Measurements from ENCODE around the gene PCF11.
A peak's percentile ranks its signal among the peaks of the same experiment; 100 is the strongest.

Gene PCF11

DNA sequence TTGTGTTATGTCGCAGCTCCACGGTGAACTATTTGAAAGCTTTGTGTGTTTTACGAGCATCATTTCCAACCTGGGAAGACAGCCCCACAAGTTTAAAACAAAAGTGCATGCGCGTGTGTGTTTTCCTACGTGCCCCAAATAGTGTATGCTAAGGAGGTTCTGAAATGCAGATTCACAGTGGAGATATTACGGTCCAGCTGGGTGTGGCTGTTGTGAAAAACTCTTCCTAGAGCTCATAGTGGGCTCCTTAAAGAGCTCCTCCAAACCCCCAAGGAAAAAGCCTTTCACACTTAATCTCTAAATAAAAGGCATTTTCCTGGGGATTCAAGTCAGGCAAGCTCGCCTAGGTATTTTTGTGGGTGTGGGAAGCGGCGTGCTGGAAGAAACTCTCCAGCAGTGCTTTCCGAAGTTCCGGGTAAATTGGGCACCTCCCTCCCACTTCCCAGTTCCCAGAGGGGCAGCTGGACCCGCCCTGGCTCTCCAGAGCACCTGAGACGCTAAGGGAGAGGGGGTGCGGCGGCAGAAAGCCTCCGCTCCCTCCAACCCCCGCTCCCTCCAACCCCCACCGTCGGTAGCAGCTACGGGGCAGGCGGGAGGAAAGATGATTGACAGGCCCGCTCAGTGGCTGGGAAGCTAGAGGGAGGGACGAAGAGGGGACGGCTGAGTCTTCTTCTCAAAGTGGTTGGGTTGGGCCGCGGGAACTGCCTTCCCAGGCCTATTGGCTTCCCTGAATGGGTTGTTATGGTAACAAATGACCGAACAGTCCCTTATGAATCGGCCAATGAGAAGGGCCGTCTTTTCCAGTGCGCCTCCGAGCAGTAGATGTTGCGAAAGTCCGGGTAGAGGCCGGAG lies 561 bp upstream of the PCF11 start:
- peak; percentile 94 for DNase-seq (ENCODE audit: low read depth)

DNA sequence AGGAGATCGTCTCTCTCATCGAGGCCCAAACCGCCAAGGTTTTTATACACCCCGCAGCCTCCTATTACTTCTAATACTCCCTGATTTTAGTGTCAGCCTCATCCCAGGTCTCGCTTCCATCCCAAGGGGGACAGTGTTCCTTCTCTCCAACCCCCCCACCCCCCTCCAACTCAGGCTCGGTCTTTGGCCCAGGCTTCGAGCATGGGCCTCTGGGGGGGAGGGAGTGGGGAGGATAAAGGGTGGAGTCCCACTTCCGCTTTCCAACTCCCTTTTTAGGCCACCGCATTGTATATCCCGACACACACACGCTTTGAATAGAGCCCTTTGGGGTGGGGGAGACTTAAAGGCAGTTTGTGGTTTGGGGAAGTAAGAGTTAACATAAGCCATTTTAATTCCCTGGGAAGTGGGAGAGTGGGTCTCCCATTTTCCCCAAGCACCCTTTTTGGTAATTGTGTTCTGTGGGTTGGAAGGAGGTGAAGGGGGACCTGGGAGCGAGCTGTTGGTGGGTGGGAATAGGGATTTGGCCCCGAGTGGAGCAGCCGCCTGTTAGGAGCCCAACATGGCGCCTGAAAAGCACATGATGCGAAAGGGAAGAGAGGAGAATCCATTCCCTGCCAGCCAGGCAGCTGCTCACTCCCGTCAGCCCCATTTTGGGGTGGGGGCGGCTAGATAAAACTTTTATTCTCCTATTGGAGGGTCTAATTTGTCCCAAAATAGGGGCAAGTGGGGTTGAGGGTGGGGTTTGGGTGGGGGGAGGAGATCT lies 844 bp downstream of the PCF11 start:
- DNase-seq (ENCODE audit: low read depth): peak; percentile 28

DNA sequence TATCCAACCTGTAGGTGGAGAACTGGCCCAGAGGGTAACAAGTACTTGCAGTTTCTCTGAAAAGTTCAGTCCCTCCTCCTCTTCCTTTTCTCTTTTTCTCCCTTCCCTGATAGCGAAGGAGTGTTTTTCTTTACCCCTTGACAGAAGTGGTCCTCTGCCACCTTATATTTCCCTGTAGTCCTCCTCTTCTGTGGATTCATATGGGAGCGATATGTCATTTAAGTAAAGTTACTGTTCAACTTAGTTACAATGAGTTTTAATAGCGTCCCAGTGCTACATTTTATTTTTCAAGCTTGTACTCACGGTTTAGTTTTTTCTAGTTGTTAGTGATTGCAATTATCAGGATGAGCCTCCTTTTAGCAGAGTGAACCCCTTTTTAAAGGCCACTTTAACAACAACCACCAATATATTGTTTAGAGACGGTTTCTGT lies 1.4 kb downstream of the PCF11 start:
- no peak for DNase-seq (ENCODE audit: low read depth)

DNA sequence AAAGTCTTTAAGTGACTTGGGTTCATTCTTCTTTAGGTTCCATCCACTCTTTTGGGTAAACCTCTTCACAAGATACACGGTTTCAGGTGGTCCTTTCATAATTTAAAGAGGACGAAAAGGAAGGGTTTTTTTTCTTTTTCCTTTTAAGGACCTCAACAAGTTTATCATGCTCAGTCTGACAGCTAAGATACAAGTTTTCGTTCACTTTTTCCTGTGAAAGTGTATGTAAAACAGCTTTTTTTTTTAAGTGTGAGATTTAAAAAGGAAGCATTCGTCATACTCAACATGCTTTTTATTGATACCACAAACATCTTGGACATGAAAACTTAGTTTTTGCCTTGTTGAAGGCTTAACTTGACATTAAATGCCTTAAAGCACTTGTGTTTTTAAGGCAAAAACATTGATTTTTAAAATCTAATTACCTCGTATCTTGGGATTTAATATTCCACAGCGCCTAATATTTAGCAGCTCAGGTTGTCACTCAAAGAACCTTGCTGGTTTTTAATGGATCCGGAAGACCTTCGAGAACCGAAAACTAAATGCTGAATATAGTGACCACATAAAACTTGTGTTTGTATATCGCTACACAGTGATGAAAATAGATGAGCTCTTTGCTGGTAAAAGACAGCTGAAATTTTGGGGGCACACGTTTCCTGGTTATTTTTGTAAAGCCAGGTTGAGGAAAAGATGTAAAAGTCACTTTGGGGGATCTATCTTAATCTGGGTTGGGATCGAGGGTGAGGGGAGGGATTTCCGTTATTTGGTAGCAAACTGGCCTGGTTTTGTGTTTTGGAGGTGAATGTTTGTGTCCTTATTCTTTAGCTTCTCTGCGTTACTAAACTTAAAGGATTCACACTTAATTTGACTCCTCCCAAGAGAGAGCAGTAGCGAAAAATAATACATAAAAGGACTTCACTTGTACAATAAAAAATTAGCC lies 2.3 kb downstream of the PCF11 start:
- DNase-seq (ENCODE audit: low read depth): no peak

DNA sequence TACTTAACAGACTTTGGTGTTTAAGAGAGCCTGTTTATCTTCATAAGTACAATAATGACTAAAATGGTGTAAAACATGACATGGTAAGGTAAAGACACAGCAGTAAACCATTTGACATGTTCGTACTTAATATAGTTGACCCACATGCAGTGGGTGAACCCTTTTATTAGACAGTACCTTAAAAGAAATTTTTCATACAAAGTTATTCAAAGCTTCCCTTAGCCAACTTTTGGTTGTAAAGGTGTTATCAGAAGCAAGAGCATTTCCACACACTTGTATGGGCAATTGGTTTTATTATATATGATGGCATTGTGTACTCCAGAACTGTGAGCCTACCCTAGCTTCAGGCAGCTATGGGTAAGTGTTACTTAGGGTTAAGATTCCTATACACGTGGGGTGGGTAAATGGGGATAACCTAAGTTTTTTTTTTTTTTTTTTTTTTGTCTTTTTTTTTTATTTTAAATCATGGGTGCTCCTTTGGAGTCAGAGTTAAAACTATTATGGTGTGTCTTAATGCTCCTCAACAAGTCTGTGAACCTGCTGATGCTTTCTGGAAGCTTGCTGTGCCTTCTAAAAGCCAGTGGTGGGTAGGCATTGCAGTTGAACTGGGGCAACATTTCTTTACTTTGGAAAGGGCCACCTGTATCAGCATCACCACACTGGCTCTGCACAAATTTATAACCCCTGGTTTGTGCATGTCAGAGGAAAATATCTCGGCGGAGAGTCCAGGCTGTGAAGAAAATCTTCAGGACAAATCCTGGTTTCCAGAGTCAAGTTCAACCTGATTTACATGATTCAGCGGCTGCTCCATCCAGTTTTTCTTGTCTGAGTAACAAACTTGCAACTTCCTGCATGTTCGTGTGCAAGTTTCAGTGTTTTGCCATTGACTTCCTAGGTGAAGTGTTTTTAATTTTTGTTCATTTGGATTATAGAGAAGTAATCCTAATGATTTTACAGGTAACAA lies 3.3 kb downstream of the PCF11 start:
- DNase-seq (ENCODE audit: low read depth): no peak

DNA sequence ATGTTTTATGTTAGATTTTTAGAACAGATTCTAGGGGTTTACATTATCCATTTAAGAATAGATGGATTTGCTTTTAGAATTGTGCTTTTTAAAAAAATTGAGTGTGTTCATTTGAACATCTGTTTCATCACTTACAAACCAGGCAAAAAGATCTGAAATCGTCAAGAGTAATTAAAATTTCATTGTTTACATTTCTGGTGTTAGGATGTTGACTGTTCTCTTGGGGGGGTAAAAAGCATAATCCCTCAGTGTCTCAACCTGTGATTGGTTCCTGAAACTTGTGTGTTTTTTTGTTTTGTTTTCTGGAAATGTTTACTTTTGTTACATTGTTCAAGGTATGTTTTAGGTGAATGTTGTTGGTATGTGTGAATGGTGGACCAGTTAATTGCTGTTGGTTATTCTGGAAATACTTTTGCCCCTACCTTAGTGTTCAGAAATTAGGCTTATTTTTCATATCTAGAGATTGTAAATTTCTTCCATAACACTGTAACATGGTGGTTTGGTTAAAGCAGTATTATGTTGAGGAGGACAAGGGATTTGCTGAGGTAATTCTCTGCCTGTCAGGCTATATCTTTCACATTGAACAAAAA lies 4.8 kb downstream of the PCF11 start:
- no peak for DNase-seq (ENCODE audit: low read depth)

DNA sequence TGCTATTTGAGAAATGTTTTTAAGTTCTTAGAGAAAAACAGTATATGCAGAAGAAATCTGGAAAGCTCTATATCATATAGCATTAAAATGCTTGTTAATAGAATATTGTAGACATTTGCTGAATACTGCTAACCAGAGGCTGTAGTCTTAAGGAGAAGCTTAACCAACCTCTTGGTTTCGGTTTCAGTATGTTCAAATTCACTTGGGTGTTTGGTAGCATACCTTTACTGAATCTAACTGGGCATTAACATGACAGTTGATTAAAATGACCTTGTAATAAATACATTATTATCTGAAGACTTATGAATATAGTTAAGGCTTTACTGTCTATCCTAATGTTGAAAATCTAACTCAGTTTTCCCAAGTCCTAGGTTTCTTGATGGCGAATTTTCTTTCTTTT lies 5.4 kb downstream of the PCF11 start:
- DNase-seq (ENCODE audit: low read depth): no peak

DNA sequence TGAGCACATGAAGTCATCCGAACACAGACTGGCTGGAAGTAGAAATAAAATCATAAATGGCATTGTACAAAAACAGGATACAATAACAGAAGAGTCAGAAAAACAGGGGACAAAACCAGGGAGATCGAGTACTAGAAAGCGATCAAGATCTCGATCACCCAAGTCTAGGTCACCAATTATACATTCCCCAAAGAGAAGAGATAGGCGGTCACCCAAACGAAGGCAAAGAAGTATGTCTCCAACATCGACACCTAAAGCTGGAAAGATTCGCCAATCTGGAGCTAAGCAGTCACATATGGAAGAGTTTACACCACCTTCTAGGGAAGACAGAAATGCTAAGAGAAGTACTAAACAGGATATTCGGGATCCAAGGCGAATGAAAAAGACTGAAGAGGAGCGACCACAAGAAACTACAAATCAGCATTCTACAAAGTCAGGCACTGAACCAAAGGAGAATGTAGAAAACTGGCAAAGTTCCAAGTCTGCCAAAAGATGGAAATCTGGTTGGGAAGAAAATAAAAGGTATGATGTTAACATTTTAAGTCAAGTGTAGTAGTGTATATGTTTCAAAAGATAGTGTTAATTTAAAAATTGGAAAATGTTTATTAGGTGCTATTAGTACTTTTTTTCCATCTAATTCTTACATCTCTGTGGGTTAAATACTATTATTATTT lies 9.4 kb downstream of the PCF11 start:
- DNase-seq (ENCODE audit: low read depth): no peak

DNA sequence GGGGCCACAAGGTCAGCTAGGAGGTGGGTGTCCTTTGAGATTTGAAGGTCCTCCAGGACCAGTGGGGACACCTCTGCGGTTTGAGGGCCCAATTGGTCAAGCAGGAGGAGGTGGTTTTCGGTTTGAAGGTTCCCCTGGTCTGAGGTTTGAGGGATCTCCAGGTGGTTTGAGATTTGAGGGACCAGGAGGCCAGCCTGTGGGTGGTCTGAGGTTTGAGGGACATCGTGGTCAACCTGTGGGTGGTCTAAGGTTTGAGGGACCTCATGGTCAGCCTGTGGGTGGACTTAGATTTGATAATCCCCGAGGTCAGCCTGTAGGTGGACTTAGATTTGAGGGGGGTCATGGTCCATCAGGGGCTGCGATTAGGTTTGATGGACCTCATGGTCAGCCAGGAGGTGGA lies 11.8 kb downstream of the PCF11 start:
- no peak for DNase-seq (ENCODE audit: low read depth)

DNA sequence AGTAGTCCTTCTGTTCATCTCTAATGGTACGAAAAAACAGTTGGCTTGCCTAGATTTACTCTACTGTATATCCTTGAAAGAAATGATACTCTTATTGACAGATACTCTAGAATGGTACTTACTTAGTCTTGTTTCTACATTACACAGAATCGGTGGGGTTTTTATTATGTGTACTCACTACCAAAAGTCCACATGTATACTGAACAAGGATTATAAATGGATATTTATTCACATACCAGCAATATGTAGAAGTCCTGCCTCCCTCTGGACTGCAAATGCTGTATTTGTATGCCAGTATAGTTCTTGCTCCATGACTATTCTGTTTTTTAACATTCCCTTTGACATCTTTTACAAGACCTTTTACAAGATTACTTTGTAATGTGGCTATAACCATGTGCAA lies 13.9 kb downstream of the PCF11 start:
- DNase-seq (ENCODE audit: low read depth): no peak

DNA sequence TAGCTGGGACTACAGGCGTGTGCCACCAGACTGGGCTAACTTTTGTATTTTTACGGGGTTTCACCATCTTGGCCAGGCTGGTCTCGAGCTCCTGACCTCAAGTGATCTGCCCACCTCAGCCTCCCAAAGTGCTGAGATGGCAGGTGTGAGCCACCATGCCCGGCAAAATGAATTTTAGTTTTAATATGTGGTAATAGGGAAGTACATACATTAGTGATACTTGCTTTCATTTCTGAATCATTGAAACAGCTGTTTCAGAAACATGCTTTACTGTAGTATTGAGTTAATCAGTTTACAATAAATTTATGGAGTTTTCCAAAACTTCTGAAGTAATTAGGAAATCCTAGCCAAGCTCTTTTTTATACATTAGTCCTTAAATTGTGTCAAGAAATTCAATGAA lies 15.6 kb downstream of the PCF11 start:
- DNase-seq (ENCODE audit: low read depth): no peak

DNA sequence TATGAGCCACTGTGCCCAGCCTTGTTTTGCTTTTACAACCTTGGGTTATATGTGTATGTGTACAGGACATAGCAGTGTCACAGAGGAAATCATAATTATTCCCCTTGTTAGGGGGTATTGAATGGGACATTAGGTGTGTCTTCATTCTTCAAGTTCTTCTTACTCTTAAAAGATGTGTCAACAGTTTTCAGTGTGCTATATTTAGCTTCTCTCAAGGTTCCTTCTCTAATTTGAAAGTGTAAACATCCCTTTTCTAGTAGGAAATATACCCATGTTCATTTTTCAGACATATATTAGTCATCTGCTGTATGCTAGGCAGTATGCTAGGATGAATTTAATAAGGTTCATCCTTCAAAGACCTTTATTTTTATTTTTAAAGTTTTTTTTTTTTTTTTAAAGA lies 17.1 kb downstream of the PCF11 start:
- no peak for DNase-seq (ENCODE audit: low read depth)

DNA sequence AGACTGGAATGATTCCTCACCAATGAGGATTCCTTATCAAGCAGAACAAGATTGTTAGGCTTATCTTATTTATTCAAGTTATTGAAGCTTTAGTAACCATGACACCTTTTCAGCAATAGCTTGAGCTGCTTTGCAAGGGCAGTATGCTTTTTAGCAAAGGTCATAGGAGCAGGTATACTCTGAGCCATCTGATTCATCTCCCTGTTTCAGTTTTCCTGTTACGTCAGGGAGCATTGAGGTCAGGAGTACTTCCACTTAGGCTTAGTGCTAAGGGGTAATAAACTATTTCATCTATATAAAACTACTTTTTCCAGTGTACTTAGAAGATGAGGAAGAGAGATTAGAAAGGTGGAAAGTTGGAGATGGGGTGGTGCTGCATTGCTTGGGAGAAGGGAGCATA lies 18.9 kb downstream of the PCF11 start:
- no peak for DNase-seq (ENCODE audit: low read depth)

DNA sequence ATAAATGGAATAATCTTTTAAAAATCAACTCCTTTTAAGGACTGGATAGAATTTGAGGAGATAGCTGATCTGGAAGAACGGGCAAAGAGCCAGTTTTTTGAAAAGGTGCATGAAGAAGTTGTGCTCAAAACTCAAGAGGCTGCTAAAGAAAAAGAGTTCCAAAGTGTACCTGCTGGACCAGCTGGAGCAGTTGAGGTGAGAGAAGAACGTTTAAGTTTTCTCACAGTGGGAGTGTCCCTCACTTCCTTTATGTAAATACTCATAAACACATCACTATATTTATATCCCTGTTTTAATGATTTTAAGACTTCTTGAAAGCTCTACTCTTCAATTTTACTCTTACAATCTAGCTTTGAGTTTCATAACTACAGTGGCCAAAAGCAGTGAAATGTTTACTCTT lies 24.9 kb downstream of the PCF11 start:
- no peak for DNase-seq (ENCODE audit: low read depth)

DNA sequence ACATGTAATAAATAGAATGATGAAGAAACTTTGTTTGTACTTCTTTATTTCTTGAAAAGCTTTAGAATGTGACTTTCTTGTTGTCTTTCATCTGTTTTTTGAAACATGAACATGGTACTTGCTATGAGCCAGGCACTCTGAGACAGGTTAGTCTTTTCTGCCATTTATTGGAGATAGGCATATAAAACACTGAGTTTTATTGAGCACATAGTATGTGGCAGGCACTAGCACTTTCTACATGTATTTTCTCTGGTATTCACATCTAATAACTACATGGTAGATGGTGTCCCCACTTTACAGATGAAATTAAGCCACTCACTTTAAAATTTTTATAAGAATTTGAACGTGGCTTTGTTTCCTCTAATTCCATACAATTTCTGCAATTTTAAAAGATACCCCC lies 28.8 kb downstream of the PCF11 start:
- no peak for DNase-seq (ENCODE audit: low read depth)

DNA sequence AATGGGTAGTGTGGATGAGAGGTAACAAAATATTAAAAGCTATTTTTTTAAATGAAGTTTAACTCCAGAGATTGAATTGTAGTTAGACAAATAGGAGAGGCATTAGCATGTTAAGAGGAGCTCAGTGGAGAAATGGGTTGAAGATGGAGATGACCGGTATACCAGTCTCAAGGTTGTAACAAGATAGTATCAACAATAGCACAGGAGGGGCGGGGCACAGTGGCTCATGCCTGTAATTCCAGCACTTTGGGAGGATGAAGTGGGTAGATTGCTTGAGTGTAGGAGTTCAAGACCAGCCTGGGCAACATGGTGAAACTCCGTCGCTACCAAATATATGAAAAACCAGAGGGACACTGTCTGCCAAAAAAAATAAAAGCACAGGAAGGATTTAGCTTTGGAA lies 30.5 kb downstream of the PCF11 start:
- DNase-seq (ENCODE audit: low read depth): no peak

DNA sequence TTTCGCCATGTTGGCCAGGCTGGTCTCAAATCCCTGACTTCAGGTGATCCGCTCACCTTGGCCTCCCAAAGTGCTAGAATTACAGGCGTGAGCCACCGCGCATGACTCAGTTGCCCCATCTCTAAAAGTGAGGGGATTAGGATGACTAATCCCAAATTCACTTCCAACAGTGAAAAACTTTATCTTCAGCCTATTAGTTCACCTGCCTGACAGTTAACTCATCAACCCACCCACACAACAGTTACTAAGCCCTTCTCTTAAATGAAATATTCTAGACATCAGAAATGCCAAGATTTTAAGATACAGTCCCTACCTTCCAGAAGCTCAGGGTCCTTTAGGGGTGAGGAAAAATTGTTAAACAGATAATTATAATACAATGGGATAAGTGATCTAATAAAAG lies 34.6 kb downstream of the PCF11 start:
- DNase-seq (ENCODE audit: low read depth): no peak

DNA sequence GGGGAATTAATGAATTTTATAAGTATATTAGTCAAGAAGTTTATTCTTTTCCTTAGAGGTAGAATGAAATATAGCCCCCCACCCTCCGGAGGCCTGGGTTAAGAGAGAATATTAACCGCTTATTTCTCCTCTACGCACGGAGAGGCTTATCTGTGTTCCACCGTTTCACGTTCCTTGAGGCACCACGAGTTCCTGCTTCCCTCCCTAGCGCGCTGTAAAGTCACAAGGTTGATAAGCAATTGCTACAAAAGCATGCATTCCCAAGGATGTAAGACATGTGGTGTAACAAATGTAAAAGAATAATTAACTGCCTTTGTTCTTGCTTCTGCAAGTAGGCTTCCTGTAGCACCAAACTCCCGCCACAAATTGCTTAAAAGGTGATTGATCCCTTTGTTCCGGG lies 35.1 kb downstream of the PCF11 start:
- no peak for DNase-seq (ENCODE audit: low read depth)

DNA sequence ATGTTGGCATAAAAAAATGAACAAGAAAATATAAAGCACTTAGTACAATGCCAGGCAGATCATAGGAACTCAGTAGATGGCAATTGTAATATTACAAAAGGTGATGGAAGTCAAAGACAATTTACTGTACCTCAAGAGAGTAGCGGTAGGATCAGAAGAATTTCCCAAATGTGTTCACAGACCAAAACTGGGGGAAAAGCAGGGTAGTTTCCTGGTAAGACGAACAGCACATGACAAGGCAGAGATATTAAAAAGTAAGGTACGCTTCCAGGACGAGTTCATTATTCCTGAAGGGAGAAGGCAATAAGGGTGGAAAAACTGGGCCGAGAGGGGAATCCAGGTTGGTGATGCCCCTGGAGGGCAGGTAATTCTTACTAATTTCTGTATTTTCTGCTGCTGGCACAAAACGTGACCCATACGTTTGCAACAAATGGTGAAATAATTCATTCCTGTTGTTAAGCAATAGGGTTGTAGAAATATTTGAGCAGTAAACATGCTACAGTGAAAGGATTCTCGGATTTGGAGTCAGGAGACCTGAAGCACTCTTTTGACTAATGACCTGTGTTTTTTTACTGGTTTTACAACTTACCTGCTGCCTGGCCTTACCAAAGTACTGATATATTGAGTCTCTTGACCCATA lies 35.8 kb downstream of the PCF11 start:
- DNase-seq (ENCODE audit: low read depth): no peak

Measured in stimulated activated CD8-positive, alpha-beta memory T cell treated with anti-CD3 and anti-CD28 coated beads, Interleukin-12 subunit alpha, Interleukin-12 subunit beta, amount 100 ng/mL, for 4 hours (primary cell).